Spinal cord (tissue), 10 donors: ENCODE measurements around the gene ZRANB1. TPM values are rescaled to one million over a fixed set of nuclear protein-coding genes. Genes with fewer than 3 reads are reported as not detected.

ENCODE experiments used
- DNase-seq, 6 donors: peaks; one replicate each; pipeline versions ENCODE4 v3.0.0 to v3.0.0-alpha.2; 2013 to 2015; ENCODE audit warnings: low spot score in 6 of 6, low read depth in 4 of 6
- H3K27ac ChIP-seq: one replicate; pipeline ENCODE4 v1.5.1; 2013; ENCODE audit warnings: low read depth, low read length, control low read depth
- H3K27me3 ChIP-seq: one replicate; pipeline ENCODE4 v1.6.1; 2013; ENCODE audit warnings: low read length; ENCODE audit not compliant: control insufficient read depth, insufficient read depth
- H3K36me3 ChIP-seq: one replicate; pipeline ENCODE4 v1.6.1; 2013; ENCODE audit warnings: low read length; ENCODE audit not compliant: control insufficient read depth, insufficient read depth
- H3K4me1 ChIP-seq: one replicate; pipeline ENCODE4 v1.6.1; 2013; ENCODE audit warnings: low read length; ENCODE audit not compliant: control insufficient read depth, insufficient read depth
- H3K4me3 ChIP-seq: one replicate; pipeline ENCODE4 v1.5.1; 2013; ENCODE audit warnings: low read depth, low read length, control low read depth
- H3K9me3 ChIP-seq: one replicate; pipeline ENCODE4 v1.6.1; 2013; ENCODE audit warnings: low read length; ENCODE audit not compliant: control insufficient read depth, insufficient read depth
- WGBS: methylation state at CpG from one replicate; pipeline ENCODE4 v1.1.5; 2013; ENCODE audit warnings: missing lambda C conversion rate; ENCODE audit not compliant: insufficient coverage; 5-methylcytosine and 5-hydroxymethylcytosine counted together
- polyA plus RNA-seq, 2 donors: library from polyadenylated mRNA; unstranded; fragments of 120-200 nt; gene quantifications; one replicate each; pipeline ENCODE4 v1.2.1, GENCODE V29; 2013; ENCODE audit not compliant: insufficient read length in 2 of 2
- total RNA-seq, 2 donors: library from RNA; depleted of rRNA in 1 of 2; stranded (reverse); fragments of 120-200 nt in 1 of 2; fragments of >200 nt in 1 of 2; gene quantifications; one replicate each; pipeline versions ENCODE4 v1.2.3 to v1.2.4, GENCODE V29; 2013 to 2014
- donor health status: healthy.

Gene ZRANB1
- total and polyA plus RNA-seq, 4 donors: 25.5 to 47.3 (median 31.7) TPM

DNA sequence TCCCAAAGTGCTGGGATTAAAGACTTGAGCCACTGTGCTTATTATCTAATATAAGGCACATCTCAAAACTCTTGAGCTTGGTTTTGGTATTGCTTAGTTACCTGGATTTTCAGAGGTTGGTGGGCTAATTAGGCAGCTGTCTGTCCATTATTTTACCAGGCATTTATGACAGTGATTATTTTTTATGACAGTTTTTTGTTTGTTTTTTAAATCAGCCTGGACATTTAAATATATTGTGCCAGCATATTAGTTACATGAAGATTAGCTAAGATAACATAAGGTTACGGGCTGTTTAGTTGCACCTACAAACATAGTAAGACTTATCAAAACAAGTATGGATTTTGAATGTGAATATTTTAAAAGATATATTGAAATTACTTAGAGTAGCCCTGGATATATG lies 2.6 kb upstream of the ZRANB1 start:
- Histone ChIP-seq H3K9me3 (no peaks in the 10 kb centered on the region), H3K27me3 (no peaks in the 10 kb centered on the region), H3K4me1 (no peaks in the 10 kb centered on the region), H3K4me3 (no peak overlapping the region), H3K36me3 (no peaks in the 10 kb centered on the region), H3K27ac (no peak overlapping the region)
- DNase-seq: no peak
- no CpG with 5 or more reads among the region's 1 CpG for WGBS

GRCh38 chr10:124942317-124943169 lies 620 bp downstream of the ZRANB1 start:
- H3K9me3 ChIP-seq: no peaks in the 10 kb centered on the region
- H3K27ac ChIP-seq: no peak overlapping the region
- no peaks in the 10 kb centered on the region for H3K36me3 ChIP-seq
- no peaks in the 10 kb centered on the region for H3K27me3 ChIP-seq
- DNase-seq: no peak
- H3K4me1 ChIP-seq: no peaks in the 10 kb centered on the region
- H3K4me3 ChIP-seq: no peak overlapping the region
- 70% methylated on average over 7 of the region's 11 CpGs for WGBS

DNA sequence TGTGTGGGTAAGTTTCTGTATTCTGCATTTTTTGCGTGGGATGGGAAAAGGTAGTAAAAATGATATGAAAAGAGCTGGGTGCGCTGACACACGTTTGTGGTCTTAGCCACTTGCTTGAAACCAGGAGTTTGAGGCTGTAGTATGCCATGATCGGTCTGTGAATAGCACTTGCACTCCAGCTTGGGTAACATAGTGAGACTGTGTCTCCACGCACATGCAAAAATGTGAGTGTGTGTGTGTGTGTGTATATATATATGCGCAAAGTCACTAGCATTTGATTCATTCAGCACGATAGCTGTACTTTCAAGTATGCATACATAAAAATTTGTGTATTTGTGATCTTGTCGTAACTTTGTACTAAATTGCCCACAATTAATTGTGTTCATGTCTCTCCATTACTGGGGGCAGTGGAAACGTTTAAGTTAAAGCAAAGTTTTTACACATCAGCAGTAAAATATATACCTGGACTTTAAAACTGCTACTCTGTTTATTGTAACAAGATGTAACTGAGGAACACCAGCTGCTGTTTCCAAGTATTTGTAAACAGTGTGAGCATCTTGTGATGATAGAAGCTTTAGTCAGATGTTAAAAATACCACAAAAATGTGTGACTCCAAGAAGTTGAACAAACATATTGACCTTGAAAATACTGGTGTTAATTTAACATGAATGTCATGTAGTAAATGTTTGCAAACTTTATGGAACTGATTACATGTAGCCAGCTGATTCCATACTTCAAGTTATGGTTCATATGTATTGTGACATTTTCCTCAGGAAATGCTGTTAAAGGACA lies 1.6 kb downstream of the ZRANB1 start:
- no peaks in the 10 kb centered on the region for H3K27me3 ChIP-seq
- WGBS: 88% methylated on average over 5 of the region's 9 CpGs
- no peaks in the 10 kb centered on the region for H3K9me3 ChIP-seq
- H3K36me3 ChIP-seq: no peaks in the 10 kb centered on the region
- H3K27ac ChIP-seq: no peak overlapping the region
- H3K4me1 ChIP-seq: no peaks in the 10 kb centered on the region
- H3K4me3 ChIP-seq: no peak overlapping the region
- no peak for DNase-seq

DNA sequence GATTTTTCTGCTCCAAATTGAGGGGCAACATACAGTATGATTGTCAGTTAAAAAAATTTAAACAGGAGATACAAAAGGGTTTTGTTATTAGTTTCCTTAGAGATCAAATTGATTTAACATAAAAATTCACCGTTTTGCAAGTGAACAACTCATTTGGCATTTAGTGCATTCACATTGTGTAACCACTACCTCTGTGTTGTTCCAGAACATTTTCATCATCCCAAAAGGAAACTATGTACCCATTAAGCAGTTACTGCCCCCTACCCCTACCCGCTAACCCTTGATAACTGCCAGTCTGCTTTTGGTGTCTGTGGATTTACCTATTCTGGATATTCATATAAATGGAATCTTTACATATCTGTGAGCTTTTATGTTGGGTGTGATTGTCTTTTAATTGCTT lies 3.1 kb downstream of the ZRANB1 start:
- no peak for DNase-seq
- Histone ChIP-seq H3K27ac (no peak overlapping the region), H3K9me3 (no peaks in the 10 kb centered on the region), H3K27me3 (no peaks in the 10 kb centered on the region), H3K4me3 (no peak overlapping the region), H3K4me1 (no peaks in the 10 kb centered on the region), H3K36me3 (no peaks in the 10 kb centered on the region)
- WGBS: 40% methylated on average over 1 of the region's 2 CpGs

DNA sequence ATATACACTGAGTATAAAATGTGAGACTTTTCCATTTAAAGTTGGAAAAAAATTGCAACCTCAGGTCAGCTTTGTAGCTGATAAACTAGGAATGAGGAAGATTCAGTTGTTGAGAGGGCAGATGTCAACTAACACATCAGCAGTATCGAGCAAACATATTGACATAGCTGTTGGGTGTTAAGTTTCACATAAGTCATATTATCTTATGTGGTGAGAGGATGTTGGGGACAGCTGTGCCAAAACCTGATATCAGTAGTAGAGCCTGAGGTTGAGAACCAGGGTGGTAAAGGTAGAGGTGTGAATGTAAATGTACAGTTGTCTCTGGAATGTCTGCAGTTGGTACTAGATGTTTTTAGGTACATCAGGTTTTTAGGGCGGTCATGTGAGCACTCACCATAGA lies 5.0 kb downstream of the ZRANB1 start:
- no peaks in the 10 kb centered on the region for H3K27me3 ChIP-seq
- H3K9me3 ChIP-seq: no peaks in the 10 kb centered on the region

DNA sequence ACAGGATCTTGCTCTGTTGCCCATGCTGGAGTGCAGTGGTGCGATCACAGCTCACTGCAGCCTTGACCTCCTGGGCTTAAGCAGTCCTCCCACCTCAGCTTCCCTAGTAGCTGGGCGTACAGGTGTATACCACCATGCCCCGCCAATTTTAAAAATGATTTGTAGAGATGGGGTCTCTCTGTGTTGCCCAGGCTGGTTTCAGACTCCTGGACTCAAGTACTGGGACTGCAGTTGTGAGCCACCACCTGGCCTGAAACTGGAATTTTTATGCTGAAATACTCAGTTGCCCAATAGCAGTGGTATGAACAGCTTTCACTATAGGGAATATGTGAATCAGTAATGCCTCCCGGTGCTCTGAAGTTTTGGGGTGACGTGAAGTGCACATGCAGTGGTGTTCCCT lies 7.6 kb downstream of the ZRANB1 start:
- H3K4me3 ChIP-seq: no peak overlapping the region
- no peaks in the 10 kb centered on the region for H3K27me3 ChIP-seq
- no peaks in the 10 kb centered on the region for H3K36me3 ChIP-seq
- H3K4me1 ChIP-seq: no peaks in the 10 kb centered on the region
- DNase-seq: no peak
- WGBS: 100% methylated on average over 2 of the region's 5 CpGs
- H3K27ac ChIP-seq: no peak overlapping the region
- H3K9me3 ChIP-seq: no peaks in the 10 kb centered on the region

More for the DNA sequence above, 5.0 kb downstream of the ZRANB1 start:
- no peaks in the 10 kb centered on the region for H3K36me3 ChIP-seq
- WGBS: 100% methylated on average over 1 of the region's 2 CpGs
- no peaks in the 10 kb centered on the region for H3K4me1 ChIP-seq
- no peak for DNase-seq
- no peak overlapping the region for H3K27ac ChIP-seq
- no peak overlapping the region for H3K4me3 ChIP-seq

DNA sequence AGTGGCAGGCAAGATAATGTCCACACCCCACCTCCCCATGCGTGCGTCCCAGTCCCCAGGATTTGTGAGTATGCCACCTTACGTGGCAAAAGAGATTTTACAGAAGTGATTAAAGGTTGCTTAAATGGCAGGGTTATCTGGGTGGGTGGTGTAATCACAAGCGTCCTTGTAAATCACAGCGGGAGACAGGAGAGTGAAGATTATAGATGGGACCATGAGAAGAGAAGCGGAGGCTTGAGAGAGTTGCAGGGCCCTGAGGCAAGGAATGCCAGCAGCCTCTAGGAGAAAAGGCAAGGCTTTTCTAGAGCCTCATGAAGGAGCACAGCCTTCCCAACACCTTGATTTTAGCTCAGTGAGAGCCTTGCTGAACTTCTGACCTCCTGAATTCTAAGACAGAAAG lies 10.2 kb downstream of the ZRANB1 start:
- H3K27me3 ChIP-seq: no peaks in the 10 kb centered on the region
- no peak for DNase-seq
- 95% methylated on average over 4 of the region's 6 CpGs for WGBS
- H3K36me3 ChIP-seq: peaks cover 3% of the 10 kb centered on the region
- H3K9me3 ChIP-seq: no peaks in the 10 kb centered on the region
- H3K27ac ChIP-seq: no peak overlapping the region
- no peaks in the 10 kb centered on the region for H3K4me1 ChIP-seq
- no peak overlapping the region for H3K4me3 ChIP-seq

DNA sequence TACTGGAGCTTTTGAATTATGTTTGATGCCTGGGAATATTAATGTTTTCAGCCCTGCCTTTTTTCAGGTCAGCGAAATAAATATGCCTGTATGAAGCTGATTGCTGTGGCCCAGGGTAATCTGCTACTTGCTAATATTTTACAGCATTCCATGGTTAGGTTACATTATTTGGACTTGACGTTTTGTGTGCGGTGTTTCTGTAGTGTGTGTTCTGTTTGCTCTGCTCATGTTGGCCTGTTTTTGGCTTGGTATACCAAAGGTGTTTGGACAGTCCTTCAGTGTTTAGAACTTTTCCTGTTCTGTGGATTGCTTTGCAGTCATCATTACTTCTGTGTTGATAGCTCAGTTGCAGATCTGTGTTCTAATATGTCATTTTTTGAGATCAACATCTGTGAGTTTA lies 11.5 kb downstream of the ZRANB1 start:
- H3K36me3 ChIP-seq: peaks cover 3% of the 10 kb centered on the region
- DNase-seq: no peak
- 96% methylated on average over 3 of the region's 3 CpGs for WGBS
- H3K27me3 ChIP-seq: no peaks in the 10 kb centered on the region
- no peak overlapping the region for H3K4me3 ChIP-seq
- no peaks in the 10 kb centered on the region for H3K4me1 ChIP-seq
- H3K9me3 ChIP-seq: no peaks in the 10 kb centered on the region
- H3K27ac ChIP-seq: no peak overlapping the region

- no peaks in the 10 kb centered on the region for H3K9me3 ChIP-seq
- H3K27ac ChIP-seq: no peak overlapping the region
- 60% methylated on average over 1 of the region's 7 CpGs for WGBS
- peak in 1 of 6 donors; percentile 37 for DNase-seq
- H3K4me3 ChIP-seq: no peak overlapping the region
- no peaks in the 10 kb centered on the region for H3K27me3 ChIP-seq
- H3K36me3 ChIP-seq: peaks cover 3% of the 10 kb centered on the region
- no peaks in the 10 kb centered on the region for H3K4me1 ChIP-seq
Observed at GRCh38 chr10:124955243-124955642, 13.3 kb downstream of the ZRANB1 start.
